K562 (cell line): ENCODE results near the gene B2M. TPM values are rescaled to one million over a fixed set of nuclear protein-coding genes. Genes with fewer than 3 reads are reported as not detected.

Source experiments
- C11orf30 ChIP-seq: fragments of 450-650 bp; IDR thresholded peaks from 2 replicates; pipeline ENCODE4 v1.6.1; 2016; ENCODE audit warnings: low read depth, mild to moderate bottlenecking
- ELK1 ChIP-seq: sonication (generic); formaldehyde crosslinking; IDR thresholded peaks from 2 replicates; pipeline ENCODE4 v1.8.1; 2022; ENCODE audit warnings: missing genetic modification reagents
- HEY1 ChIP-seq: fragments of 250-450 bp; sonication (Bioruptor Pico); IDR thresholded peaks from 2 replicates; pipeline ENCODE4 v1.5.0; 2020; ENCODE audit warnings: mild to moderate bottlenecking, moderate library complexity, borderline replicate concordance
- ILF3 ChIP-seq: fragments of 450-650 bp; IDR thresholded peaks from 2 replicates; pipeline ENCODE4 v1.6.1; 2018; ENCODE audit warnings: antibody characterized with exemption, mild to moderate bottlenecking, moderate library complexity, borderline replicate concordance
- JUN ChIP-seq, 2 experiments: sonication (generic) in 1 of 2; formaldehyde crosslinking in 1 of 2; IDR thresholded peaks; 2 replicates each; pipeline versions ENCODE4 v1.6.1 to v1.8.0; 2012 to 2022; ENCODE audit warnings: borderline replicate concordance in 2 of 2, mild to moderate bottlenecking in 2 of 2, improper control_type of control experiment in 1 of 2, low read depth in 1 of 2, low read length in 1 of 2, missing genetic modification reagents in 1 of 2
- KDM2B ChIP-seq: fragments of 250-450 bp; sonication (Bioruptor Pico); IDR thresholded peaks from 2 replicates; pipeline ENCODE4 v1.8.0; 2021; ENCODE audit warnings: mild to moderate bottlenecking, moderate library complexity
- KLF10 ChIP-seq: fragments of 250-450 bp; sonication (Bioruptor Pico); IDR thresholded peaks from 2 replicates; pipeline ENCODE4 v1.6.1; 2021; ENCODE audit warnings: matching md5 sums
- MAFK ChIP-seq: IDR thresholded peaks from 2 replicates; pipeline ENCODE4 v1.6.1; 2011; ENCODE audit warnings: low read length, improper control_type of control experiment
- MCM2 ChIP-seq: fragments of 450-650 bp; IDR thresholded peaks from 2 replicates; pipeline ENCODE4 v1.6.1; 2017; ENCODE audit warnings: low read depth, mild to moderate bottlenecking
- PRDM10 ChIP-seq: fragments of 450-650 bp; IDR thresholded peaks from 2 replicates; pipeline ENCODE4 v1.6.1; 2018; ENCODE audit not compliant: partially characterized antibody
- SAFB ChIP-seq: fragments of 200-400 bp; formaldehyde crosslinking; IDR thresholded peaks from 2 replicates; pipeline ENCODE4 v1.6.1; 2017; ENCODE audit warnings: low read depth, low read length, borderline replicate concordance
- SMAD3 ChIP-seq: fragments of 450-650 bp; formaldehyde crosslinking; conservative IDR thresholded peaks from 2 replicates; pipeline ENCODE4 v1.4.0; 2020; ENCODE audit warnings: mild to moderate bottlenecking
- SOX6 ChIP-seq: fragments of 450-650 bp; IDR thresholded peaks from 2 replicates; pipeline ENCODE4 v1.6.1; 2014; ENCODE audit warnings: mild to moderate bottlenecking
- SUPT5H ChIP-seq: fragments of 450-650 bp; IDR thresholded peaks from 2 replicates; pipeline ENCODE4 v1.6.1; 2016
- THAP7 ChIP-seq: fragments of 250-450 bp; sonication (Bioruptor Pico); IDR thresholded peaks from 2 replicates; pipeline ENCODE4 v1.5.0; 2021
- TSC22D4 ChIP-seq: fragments of 450-650 bp; IDR thresholded peaks from 2 replicates; pipeline ENCODE4 v1.6.1; 2016; ENCODE audit warnings: missing genetic modification characterization, missing biosample characterization, control low read depth
- ZMIZ1 ChIP-seq, 2 experiments: fragments of 150-350 bp in 1 of 2; IDR thresholded peaks; 2 replicates each; pipeline ENCODE4 v1.6.1; 2012 to 2016; ENCODE audit warnings: low read depth in 2 of 2, low read length in 2 of 2, mild to moderate bottlenecking in 1 of 2, moderate library complexity in 1 of 2
- ZNF274 ChIP-seq: IDR thresholded peaks from 2 replicates; pipeline ENCODE4 v1.6.1; 2011; ENCODE audit warnings: low read depth, mild to moderate bottlenecking, low read length, moderate library complexity, borderline replicate concordance
- polyA plus RNA-seq, 8 experiments: library from polyadenylated mRNA; depleted of rRNA in 4 of 8; stranded (reverse) in 5 of 8; unstranded in 3 of 8; fragments of >200 nt; fragmentation: Nextera tagmentation in 2 of 8; fragmentation: Illumina TruSeq in 1 of 8; extraction: Ambion mirVana in 2 of 8; extraction: Trizol in 1 of 8; gene quantifications; 2 replicates each; pipeline versions ENCODE4 v1.2.1 to v1.2.3, GENCODE V29; 2011 to 2014; ENCODE audit warnings: inconsistent platforms in 1 of 8, missing spikeins in 1 of 8
- total RNA-seq, 7 experiments: library from RNA; depleted of rRNA in 6 of 7; stranded (reverse); fragments of >200 nt in 6 of 7; fragmentation: Illumina TruSeq in 2 of 7; extraction: Trizol in 2 of 7; gene quantifications; 2 replicates each; pipeline versions ENCODE4 v1.2.1 to v1.2.3, GENCODE V29; 2011 to 2021; ENCODE audit warnings: low replicate concordance in 1 of 7

B2M gene
- total and polyA plus RNA-seq, 9 of the 15 experiments (the other 6 are each of a cell fraction or from before 2014, with no cell fraction given), result 460 to 3,138 (median 1,032) TPM

DNA sequence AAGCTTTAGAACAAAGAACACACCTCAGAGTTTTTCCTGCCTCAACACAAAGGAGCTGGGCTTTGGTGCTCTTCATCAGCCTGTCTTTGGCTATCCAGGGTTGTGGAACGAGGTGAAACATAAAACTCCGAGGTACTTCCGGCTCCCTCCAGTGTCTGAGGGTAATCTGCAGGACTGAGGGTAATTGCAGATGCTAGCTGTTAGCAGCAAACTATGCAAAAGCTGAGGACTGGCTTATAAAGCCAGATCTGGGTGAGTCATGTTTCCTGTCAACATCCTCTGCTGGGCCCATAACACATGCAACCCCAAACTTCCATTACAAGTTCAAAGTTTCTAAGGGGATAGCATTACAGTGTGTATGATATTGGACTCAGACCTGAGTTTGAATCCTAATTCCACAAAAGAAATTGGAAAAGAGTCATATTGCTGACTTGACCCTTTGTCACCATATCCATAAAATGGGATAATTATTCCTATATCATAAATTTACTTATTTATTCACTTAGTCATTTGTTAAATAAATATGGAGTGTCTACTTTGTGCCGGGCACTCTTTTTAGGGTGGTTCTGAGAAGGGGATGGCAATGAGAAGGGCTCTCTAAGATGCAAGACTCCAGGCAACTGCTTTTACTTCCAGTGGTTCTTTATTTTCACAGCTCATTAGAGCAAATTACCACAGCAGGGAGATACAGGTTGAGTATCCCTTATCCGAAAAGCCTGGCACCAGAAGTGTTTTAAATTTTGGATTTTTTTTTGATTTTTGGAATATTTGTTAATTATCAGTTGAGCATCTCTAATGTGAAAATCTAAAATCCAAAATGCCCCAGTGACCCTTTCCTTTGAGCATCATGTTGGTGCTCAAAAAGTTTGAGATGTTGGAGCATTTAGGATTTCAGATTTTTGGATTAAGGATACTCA, 15.5 kb downstream of the B2M start (continued):
- peak; percentile 32 for TF ChIP-seq MAFK
- peak; percentile 94 for TF ChIP-seq SMAD3 (CRISPR knock-in tag)
- peak; percentile 98 for TF ChIP-seq ILF3
- TF ChIP-seq SAFB, result no peak
- 0 out of 2 replicates have a peak, but pooled peaks have one; percentile 81 for TF ChIP-seq HEY1 (CRISPR knock-in tag)
- peak; percentile 73; the same call in 1 of the 2 replicates for TF ChIP-seq KLF10 (CRISPR knock-in tag)
- TF ChIP-seq SUPT5H, result peak; percentile 88
- TF ChIP-seq JUN (IDR thresholded peaks at IDR 0.05; ENCODE audit: borderline replicate concordance, low read depth, low read length), result peak; percentile 95
- TF ChIP-seq JUN (CRISPR knock-in tag; IDR thresholded peaks at IDR 0.05; ENCODE audit: borderline replicate concordance), result no peak
- TF ChIP-seq KDM2B (CRISPR knock-in tag), result no peak
- TF ChIP-seq TSC22D4 (tag), result no peak
- no peak for TF ChIP-seq ZNF274
- no peak for TF ChIP-seq PRDM10
- no peak for TF ChIP-seq ELK1 (CRISPR knock-in tag)
- TF ChIP-seq C11orf30, result peak; percentile 91
- TF ChIP-seq MCM2, result no peak
- peak in 1 of 2 experiments; percentile 94; a peak in 2 of 4 replicates for TF ChIP-seq ZMIZ1 (IDR thresholded peaks at IDR 0.05; ENCODE audit: low read depth in 2 of 2, low read length in 2 of 2)
- peak; percentile 48; the same call in 1 of the 2 replicates for TF ChIP-seq SOX6
- peak; percentile 83 for TF ChIP-seq THAP7 (CRISPR knock-in tag)
